Tibial nerve (tissue), 3 donors: Measurements from ENCODE around the gene IRX6.

ENCODE experiments used
- POLR2A ChIP-seq, 2 donors: fragments of 450-650 bp; IDR thresholded peaks; one replicate each; pipeline ENCODE4 v1.6.1; 2017; ENCODE audit warnings: antibody characterized with exemption in 2 of 2, mild to moderate bottlenecking in 2 of 2, moderate library complexity in 2 of 2
- TF ChIP-seq, protein P1 (sequence below), 5 experiments: fragments of 200-600 bp in 3 of 5; fragments of 450-650 bp in 2 of 5; sonication (generic) in 3 of 5; IDR thresholded peaks; one replicate each; pipeline ENCODE4 v1.5.1; 2016 to 2019; ENCODE audit warnings: antibody characterized with exemption in 5 of 5, mild to moderate bottlenecking in 3 of 5, moderate library complexity in 2 of 5

DNA sequence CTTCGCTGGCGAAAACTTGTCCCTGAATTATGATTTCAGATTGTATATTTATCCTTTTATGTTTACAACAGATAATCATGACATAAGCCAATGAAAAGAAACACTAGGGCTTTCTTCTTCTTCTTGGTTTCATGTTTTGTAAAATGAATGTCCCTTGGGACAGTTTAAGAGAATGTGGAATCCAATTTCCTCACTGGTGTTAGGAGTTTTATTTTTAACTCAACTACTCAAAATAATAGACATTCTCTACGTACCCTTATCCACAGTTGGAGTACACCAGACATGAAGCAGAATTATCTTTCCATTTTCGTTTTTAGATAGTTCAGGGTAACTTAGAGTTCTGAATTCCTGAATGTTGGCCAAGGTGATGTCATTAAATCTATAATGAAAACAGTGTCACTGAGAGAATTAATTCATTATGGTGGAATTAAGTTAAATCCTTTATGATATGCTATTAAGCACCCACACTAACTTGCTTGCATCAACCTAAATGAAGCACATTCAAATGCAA lies 43.4 kb downstream of the IRX6 start:
- TF ChIP-seq, protein P1, sequence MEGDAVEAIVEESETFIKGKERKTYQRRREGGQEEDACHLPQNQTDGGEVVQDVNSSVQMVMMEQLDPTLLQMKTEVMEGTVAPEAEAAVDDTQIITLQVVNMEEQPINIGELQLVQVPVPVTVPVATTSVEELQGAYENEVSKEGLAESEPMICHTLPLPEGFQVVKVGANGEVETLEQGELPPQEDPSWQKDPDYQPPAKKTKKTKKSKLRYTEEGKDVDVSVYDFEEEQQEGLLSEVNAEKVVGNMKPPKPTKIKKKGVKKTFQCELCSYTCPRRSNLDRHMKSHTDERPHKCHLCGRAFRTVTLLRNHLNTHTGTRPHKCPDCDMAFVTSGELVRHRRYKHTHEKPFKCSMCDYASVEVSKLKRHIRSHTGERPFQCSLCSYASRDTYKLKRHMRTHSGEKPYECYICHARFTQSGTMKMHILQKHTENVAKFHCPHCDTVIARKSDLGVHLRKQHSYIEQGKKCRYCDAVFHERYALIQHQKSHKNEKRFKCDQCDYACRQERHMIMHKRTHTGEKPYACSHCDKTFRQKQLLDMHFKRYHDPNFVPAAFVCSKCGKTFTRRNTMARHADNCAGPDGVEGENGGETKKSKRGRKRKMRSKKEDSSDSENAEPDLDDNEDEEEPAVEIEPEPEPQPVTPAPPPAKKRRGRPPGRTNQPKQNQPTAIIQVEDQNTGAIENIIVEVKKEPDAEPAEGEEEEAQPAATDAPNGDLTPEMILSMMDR (IDR thresholded peaks at IDR 0.05): no peak
- no peak for TF ChIP-seq POLR2A (IDR thresholded peaks at IDR 0.05)
